Fibroblast of upper back skin (primary cell): ENCODE data around the gene FBXO46.
"Not testable (repeated sequence)": the region's sequence is repeated elsewhere in the genome, so short reads cannot be mapped to it uniquely, and the experiment has no call there.

Experiments used
- DNase-seq: peaks from one replicate; pipeline ENCODE4 v3.0.0-alpha.2; 2013

Gene FBXO46

DNA sequence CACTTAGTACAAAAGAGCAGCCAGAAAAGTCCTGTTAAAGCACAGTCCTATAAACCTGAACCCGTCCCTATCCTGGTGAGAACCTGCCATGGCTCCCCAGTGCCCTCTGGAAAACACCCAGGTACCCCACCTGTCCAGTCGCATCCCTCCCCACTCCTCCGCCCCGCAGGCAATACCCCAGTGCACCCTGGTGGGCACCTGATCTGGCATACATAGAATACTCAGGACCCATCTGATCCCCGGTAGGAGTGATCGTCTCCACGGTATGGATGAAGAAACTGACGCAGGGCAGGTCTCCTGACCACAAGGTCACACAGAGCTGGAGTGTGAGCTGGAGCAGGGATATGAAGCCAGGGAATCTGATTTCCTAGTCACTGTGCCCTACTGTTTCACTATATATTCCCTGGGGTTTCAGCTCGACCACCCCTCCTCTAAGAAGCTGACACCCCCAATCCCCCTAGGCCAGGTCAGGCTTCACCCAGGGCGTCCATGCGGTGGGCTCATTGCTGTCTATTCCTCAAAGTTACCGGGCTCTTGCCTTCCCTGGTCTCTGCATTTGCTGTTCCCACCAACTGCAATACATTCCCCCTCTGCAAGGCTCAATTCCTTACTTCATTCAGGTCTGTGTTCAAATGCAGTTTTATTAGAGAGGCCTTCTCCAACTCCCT, 12.6 kb downstream of the FBXO46 start:
- no peak for DNase-seq

DNA sequence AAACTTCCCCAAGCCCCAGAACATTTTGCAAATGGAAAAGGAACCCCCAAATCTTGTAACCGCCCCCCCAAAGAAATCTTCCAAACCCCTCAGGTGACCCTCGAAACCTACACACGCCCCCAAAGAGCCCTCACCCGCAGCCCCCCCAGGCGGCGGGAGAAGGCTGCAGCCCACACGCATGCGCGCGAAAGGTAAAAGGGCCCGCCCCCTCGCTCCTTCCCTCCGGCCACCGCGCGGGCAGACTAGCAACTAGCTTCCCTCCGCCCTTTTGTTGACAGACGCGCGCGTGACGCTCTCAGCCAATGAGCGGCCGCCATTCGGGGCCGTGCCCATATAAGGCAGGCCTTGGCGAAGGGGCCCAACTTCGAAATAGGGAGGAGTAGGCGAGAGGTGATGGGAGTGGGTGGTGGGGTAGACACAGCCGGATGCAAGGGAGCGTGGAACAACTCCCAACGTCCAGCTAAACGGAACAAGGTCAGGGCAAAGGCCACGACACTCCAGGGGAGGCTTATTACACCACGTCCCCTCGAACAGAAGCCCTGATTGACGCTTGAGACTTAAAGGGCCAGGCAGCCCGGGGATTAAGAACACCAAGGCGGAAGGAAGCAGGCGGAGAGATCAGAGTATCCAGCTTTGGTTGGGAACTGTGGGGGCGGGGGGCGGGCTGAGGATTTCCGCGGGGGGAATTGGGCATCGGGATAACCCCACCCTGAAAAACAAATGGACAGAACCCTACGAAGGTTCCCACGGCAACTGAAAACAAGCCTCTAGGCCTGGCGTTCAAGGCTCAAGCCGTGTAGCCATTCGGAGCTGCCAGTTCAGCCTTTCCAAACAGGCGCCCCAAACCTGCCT, 13.3 kb downstream of the FBXO46 start:
- peak; percentile 99 for DNase-seq

GRCh38 chr19:45716359-45717130, 14.2 kb downstream of the FBXO46 start:
- DNase-seq: peak; percentile 28

- no peak for DNase-seq
These were observed 15.6 kb downstream of the FBXO46 start for GRCh38 chr19:45715139-45715538.

DNA sequence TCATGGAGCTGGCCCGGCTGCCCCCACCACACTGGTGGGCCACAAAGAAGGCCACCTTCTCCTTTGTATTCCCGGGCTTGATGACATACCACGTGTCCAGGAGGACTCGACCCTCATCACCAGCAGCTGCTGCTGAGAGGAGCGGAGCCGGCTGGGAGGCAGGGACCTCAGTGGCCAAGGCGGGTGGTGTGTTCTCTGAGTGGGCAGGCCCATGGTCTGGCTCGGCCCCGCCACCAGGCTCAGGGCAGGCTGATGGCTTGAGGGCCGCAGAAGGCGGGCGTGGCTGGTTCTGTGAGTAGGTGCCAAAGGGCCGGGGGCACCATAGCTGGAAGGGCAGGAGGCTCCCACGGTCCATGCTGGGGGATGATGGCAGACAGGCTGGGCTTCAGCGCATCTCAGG, 17.6 kb downstream of the FBXO46 start:
- DNase-seq: no peak

GRCh38 chr19:45712699-45713067, 18.0 kb downstream of the FBXO46 start:
- DNase-seq: no peak

DNA sequence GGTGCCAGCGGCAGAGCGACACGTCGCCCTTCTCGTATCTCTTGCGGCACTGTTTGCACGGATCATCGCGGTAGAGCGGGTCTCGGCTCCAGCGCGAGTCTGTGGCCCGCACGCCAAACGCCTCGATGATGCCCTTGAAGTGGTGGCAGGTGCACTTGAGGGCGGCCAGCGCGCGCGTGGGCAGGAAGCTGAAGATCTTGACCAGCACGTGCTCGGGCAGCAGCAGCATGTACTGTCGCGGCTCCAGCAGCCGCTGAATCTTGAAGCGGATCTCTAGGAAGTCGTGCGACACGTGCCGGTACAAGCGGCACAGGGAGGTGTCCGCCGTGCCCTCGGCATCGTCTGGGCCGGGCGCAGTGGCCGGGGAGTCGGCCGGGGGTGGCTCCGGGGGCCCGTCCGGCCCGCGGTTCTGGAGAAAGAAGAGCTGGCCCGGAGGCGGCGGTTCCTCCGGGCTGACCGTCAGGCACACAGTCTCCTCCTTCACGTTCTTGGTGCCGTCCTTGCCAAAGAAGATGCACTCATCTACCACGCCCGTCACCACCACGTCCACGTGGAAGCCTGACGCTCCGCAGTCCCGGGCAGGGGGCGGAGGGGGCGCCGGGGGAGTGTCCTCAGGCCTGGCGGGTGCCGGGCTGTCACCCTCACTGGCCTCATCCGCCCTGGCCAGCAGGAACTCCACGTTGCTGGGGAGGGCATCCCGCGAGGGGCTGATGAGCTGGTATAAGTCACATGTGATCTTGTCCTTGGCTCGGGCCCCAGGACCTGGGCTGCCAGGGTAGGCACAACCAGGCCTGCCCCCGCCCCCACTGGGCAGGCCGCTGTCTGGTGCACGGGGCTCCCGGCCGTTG, 18.6 kb downstream of the FBXO46 start:
- DNase-seq: no peak

- DNase-seq: no peak
These were observed 20.2 kb downstream of the FBXO46 start for GRCh38 chr19:45710356-45711130.

- DNase-seq: no peak
These were observed 24.8 kb downstream of the FBXO46 start for GRCh38 chr19:45705710-45706415.

- DNase-seq: no peak
These were observed 25.6 kb downstream of the FBXO46 start for GRCh38 chr19:45705115-45705514.

GRCh38 chr19:45701676-45702075, 29.0 kb downstream of the FBXO46 start:
- no peak for DNase-seq

GRCh38 chr19:45693106-45693788, 37.4 kb downstream of the FBXO46 start:
- peak; percentile 65 for DNase-seq

- peak; percentile 100 for DNase-seq
These were observed 38.2 kb downstream of the FBXO46 start, which contains the start of gene QPCTL for GRCh38 chr19:45692187-45693105. TSS of gene QPCTL (plus strand) at chr19:45692666. CDS start at chr19:45692704, 38 bp downstream.

DNA sequence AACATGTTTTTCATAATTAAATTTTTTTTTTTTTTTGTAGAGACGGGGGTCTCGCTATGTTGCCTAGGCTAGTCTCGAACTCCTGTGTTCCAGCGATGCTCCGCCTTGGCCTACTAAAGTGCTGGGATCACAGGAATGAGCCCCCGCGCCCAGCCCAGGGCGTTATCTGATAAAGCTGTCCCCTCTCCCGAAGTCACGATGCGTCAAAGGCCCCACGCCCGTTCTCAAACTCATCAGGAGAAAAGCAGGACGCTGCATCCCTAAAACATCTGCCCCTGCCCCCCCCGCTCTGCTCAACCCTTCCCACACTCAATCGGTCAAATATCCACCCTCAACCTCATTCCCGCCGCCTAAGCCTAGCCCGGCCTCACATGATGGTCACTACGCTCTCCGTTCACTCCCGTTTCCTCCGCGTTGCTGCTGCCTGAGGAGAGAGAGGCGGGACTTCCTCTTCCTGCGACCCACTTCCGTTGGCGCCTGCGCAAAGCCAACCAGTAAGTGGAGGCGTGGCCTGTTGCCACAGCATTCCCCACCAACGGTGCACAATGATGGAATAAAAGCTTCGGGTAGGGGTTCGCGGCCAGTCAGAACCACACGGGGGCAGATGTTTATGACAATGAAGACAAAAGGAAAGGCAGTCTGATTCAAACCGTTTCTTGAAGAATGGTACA, 39.0 kb downstream of the FBXO46 start, which contains the start of gene SNRPD2:
Gene SNRPD2 (minus strand): TSS at position 438 of the 671 bp plus-strand sequence. CDS start 65 bp downstream, at position 373.
- DNase-seq: peak; percentile 94

GRCh38 chr19:45687599-45687998, 43.1 kb downstream of the FBXO46 start:
- no peak for DNase-seq

GRCh38 chr19:45685045-45685444, 45.7 kb downstream of the FBXO46 start:
- DNase-seq: not testable (repeated sequence)

GRCh38 chr19:45682908-45683307, 47.8 kb downstream of the FBXO46 start:
- no peak for DNase-seq

- no peak for DNase-seq
These were observed 48.6 kb downstream of the FBXO46 start for GRCh38 chr19:45682117-45682516.
